ENCODE results near the gene ANKRD12. TPM values are rescaled to one million over a fixed set of nuclear protein-coding genes. Genes with fewer than 3 reads are reported as not detected.

The ANKRD12 gene
- total RNA-seq, 2 experiments from 2014 or later, result 57.5 to 96.0 TPM

GRCh38 chr18:9178557-9178956 lies 42.0 kb downstream of the ANKRD12 start:
- POLR2A ChIA-PET, result no interaction called here
- no peak overlapping the region for H3K4me3 Mint-ChIP-seq
- intact Hi-C loops (cut with DNase I, micrococcal nuclease), result no loop called here
- peaks cover 68% of the 10 kb centered on the region for H3K4me1 Mint-ChIP-seq
- H3K36me3 Mint-ChIP-seq (ENCODE audit: low read depth), result peaks cover 34% of the 10 kb centered on the region
- no peaks in the 10 kb centered on the region for H3K9me3 Mint-ChIP-seq (ENCODE audit: low read depth)
- DNase-seq, result no peak
- no peak overlapping the region for H3K27ac Mint-ChIP-seq
- H3K27me3 Mint-ChIP-seq, result no peaks in the 10 kb centered on the region
- no peak for ATAC-seq
- CTCF ChIA-PET, result no interaction called here

DNA sequence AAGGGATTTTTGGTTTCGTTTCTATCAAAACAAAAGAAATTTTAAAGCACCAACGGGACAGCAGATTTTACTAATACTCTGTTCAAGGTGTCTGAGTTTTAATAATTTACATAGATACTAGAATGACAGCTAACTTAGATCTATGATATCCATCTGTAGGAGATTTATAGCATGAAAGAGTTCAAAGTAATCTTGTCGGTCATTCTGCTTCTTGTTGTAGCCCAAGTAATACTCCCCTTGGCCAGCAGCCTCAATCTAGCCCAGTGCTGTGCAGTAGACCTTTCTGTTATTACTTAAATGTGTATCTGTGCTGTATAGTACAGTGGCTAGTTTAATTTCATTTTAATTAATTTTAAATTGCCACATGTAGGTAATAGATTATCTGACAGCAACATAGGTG lies 44.7 kb downstream of the ANKRD12 start:
- POLR2A ChIA-PET, result no interaction called here
- no peaks in the 10 kb centered on the region for H3K9me3 Mint-ChIP-seq (ENCODE audit: low read depth)
- peak overlapping the region; percentile 27 for H3K27ac Mint-ChIP-seq
- peaks cover 43% of the 10 kb centered on the region for H3K36me3 Mint-ChIP-seq (ENCODE audit: low read depth)
- ATAC-seq, result no peak
- no peaks in the 10 kb centered on the region for H3K27me3 Mint-ChIP-seq
- peaks cover 67% of the 10 kb centered on the region for H3K4me1 Mint-ChIP-seq
- no peak overlapping the region for H3K4me3 Mint-ChIP-seq
- CTCF ChIA-PET, result interaction anchor here (1.0 to 1.4 kb wide), 3 partner anchors 21 to 91 kb away, joined by 3 to 4 read pairs (median 3); no protein-coding TSS in a partner anchor
- no peak for DNase-seq
- intact Hi-C loops (cut with DNase I, micrococcal nuclease), result no loop called here

DNA sequence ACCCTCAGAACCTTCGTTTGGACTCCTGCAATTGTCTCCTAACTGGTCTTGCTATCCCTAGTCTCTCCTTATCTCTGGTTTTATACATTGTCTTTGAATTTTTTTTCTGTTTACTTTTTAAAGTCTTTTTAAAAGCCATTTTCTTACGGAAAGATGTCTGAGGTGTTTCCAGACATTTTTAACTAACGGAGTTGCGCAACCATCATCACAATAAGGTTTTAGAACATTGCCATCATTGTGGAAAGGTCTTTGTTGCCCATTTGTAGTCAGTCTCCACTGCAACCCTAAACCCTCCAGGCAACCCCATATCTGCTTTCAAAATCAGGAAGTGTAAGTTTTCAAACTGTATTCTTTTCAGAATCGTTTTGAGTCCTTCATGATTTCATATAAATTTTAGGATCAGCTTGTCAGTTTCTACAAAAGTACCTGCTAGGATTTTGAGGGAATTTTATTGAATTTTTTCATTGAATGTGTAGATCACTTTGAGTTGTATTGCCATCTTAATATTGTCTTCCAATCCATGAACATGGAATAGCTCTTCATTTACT lies 46.3 kb downstream of the ANKRD12 start:
- no peak overlapping the region for H3K27ac Mint-ChIP-seq
- H3K9me3 Mint-ChIP-seq (ENCODE audit: low read depth), result no peaks in the 10 kb centered on the region
- no peak overlapping the region for H3K4me3 Mint-ChIP-seq
- H3K27me3 Mint-ChIP-seq, result no peaks in the 10 kb centered on the region
- ATAC-seq (no peak), DNase-seq (no peak)
- H3K4me1 Mint-ChIP-seq, result peaks cover 56% of the 10 kb centered on the region
- intact Hi-C loops (cut with DNase I, micrococcal nuclease), result no loop called here
- ChIA-PET POLR2A (no interaction called here), CTCF (no interaction called here)
- H3K36me3 Mint-ChIP-seq (ENCODE audit: low read depth), result peaks cover 43% of the 10 kb centered on the region

GRCh38 chr18:9184998-9185613 lies 48.5 kb downstream of the ANKRD12 start:
- no peaks in the 10 kb centered on the region for H3K9me3 Mint-ChIP-seq (ENCODE audit: low read depth)
- H3K4me3 Mint-ChIP-seq, result peak overlapping the region; percentile 40
- CTCF ChIA-PET, result interaction anchor here (1.4 kb wide), 1 partner anchor 24 kb away, joined by 5 read pairs; no protein-coding TSS in a partner anchor
- H3K27ac Mint-ChIP-seq, result peak overlapping the region; percentile 63
- DNase-seq (peak; percentile 25), ATAC-seq (peak; percentile 81)
- H3K36me3 Mint-ChIP-seq (ENCODE audit: low read depth), result peaks cover 55% of the 10 kb centered on the region
- POLR2A ChIA-PET, result no interaction called here
- intact Hi-C loops (cut with DNase I, micrococcal nuclease), result no loop called here
- H3K27me3 Mint-ChIP-seq, result no peaks in the 10 kb centered on the region
- peaks cover 48% of the 10 kb centered on the region for H3K4me1 Mint-ChIP-seq

DNA sequence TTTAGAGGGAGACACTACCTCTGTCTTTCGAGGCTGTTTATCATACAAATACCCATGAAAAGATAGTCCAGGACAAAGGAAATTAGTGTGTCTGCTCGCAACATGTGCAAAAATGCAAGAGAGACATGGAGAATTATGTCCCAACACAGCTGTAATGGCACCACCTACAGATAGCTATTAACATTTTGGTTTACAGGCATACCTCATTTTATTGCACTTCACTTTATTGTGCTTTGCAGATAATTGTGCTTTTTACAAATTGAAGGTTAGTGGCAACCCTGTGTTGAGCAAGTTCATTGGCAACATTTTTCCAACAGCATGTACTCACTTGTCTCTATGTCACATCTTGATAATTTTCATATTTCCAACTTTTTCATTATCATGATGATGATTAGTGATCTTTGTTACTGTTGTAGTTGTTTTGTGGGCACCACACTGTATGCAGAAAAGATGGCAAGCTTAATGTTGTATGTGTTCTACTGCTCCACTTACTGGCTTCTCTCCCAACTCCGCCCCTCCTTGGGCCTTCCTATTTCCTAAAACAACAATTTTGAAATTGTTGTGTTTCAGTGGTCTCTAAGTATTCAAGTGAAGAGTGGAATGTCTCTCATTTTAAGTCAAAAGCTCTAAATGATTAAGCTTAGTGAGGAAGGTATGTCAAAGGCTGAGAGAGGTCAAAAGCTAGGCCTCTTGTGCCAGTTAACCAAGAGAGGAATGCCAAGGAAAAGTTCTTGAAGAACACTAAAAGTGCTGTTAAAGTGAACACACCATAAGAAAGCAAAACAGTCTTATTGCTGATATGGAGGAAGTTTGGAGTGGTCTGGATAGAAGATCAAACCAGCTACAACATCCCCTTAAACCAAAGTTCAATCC lies 52.0 kb downstream of the ANKRD12 start:
- ATAC-seq (no peak), DNase-seq (no peak)
- peaks cover 42% of the 10 kb centered on the region for H3K4me1 Mint-ChIP-seq
- intact Hi-C loops (cut with DNase I, micrococcal nuclease), result no loop called here
- ChIA-PET POLR2A (interaction anchor here (0.5 kb wide), 1 partner anchor 100 kb away, joined by 4 read pairs; no protein-coding TSS in a partner anchor), CTCF (interaction anchor here (0.7 to 2.2 kb wide), 9 partner anchors 9 to 145 kb away, joined by 3 to 5 read pairs (median 3); no protein-coding TSS in a partner anchor)
- no peaks in the 10 kb centered on the region for H3K27me3 Mint-ChIP-seq
- peaks cover 50% of the 10 kb centered on the region for H3K36me3 Mint-ChIP-seq (ENCODE audit: low read depth)
- H3K4me3 Mint-ChIP-seq, result no peak overlapping the region
- H3K27ac Mint-ChIP-seq, result no peak overlapping the region
- H3K9me3 Mint-ChIP-seq (ENCODE audit: low read depth), result no peaks in the 10 kb centered on the region

DNA sequence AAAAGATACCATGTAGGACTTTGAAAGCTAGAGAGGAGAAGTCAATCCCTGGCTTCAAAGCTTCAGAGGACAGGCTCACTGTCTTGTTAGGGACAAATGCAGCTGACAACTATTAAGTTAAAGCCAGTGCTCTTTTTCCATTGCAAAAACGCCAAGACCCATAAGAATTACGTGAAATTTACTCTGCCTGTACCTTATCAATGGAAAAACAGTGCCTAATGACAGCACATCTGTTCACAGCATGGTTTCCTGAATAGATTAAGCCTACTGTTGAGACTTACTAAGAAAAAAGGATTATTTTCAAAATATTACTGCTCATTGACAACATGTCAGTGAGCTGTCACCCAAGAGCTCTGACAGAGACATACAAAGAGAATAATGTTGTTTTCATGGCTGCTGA lies 52.9 kb downstream of the ANKRD12 start:
- H3K4me1 Mint-ChIP-seq, result peaks cover 38% of the 10 kb centered on the region
- peaks cover 50% of the 10 kb centered on the region for H3K36me3 Mint-ChIP-seq (ENCODE audit: low read depth)
- ChIA-PET CTCF (interaction anchor here (0.6 to 2.2 kb wide), 7 partner anchors 10 to 144 kb away, joined by 3 to 5 read pairs (median 3); no protein-coding TSS in a partner anchor), POLR2A (no interaction called here)
- no peak for ATAC-seq
- no peak overlapping the region for H3K4me3 Mint-ChIP-seq
- no peak for DNase-seq
- H3K9me3 Mint-ChIP-seq (ENCODE audit: low read depth), result no peaks in the 10 kb centered on the region
- H3K27ac Mint-ChIP-seq, result no peak overlapping the region
- intact Hi-C loops (cut with DNase I, micrococcal nuclease), result no loop called here
- H3K27me3 Mint-ChIP-seq, result no peaks in the 10 kb centered on the region

GRCh38 chr18:9191658-9192256 lies 55.2 kb downstream of the ANKRD12 start:
- Mint-ChIP-seq H3K36me3 (ENCODE audit: low read depth) (peaks cover 51% of the 10 kb centered on the region), H3K27ac (peak overlapping the region; percentile 17), H3K27me3 (no peaks in the 10 kb centered on the region), H3K4me1 (peaks cover 26% of the 10 kb centered on the region), H3K9me3 (ENCODE audit: low read depth) (no peaks in the 10 kb centered on the region), H3K4me3 (no peak overlapping the region)
- CTCF ChIA-PET, result interaction anchor here (1.5 kb wide), 1 partner anchor 42 kb away, joined by 3 read pairs; no protein-coding TSS in a partner anchor
- POLR2A ChIA-PET, result no interaction called here
- intact Hi-C loops (cut with DNase I, micrococcal nuclease), result no loop called here
- ATAC-seq (no peak), DNase-seq (no peak)

DNA sequence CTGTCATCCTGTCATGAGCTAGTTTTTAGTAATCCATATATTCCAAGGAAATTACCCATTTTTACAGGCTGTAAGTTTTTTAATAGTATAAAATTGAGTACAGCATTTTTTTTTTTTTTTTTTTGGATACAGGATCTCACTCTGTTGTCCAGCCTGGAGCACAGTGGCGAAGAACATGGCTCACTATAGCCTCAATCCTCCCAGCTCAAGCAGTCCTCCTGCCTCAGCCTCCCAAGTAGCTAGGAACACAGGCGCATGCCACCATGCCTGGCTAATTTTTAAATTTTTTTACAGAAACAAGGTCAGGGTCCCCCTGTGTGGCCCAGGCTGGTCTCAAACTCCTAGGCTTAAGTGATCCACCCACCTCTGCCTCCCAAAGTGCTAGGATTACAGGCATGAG lies 56.5 kb downstream of the ANKRD12 start:
- ChIA-PET CTCF (interaction anchor here (1.0 to 1.5 kb wide), 3 partner anchors 16 to 43 kb away, joined by 3 to 4 read pairs (median 3); no protein-coding TSS in a partner anchor), POLR2A (interaction anchor here (0.7 kb wide), 1 partner anchor 141 kb away, joined by 9 read pairs; no protein-coding TSS in a partner anchor)
- H3K4me3 Mint-ChIP-seq, result no peak overlapping the region
- no peaks in the 10 kb centered on the region for H3K27me3 Mint-ChIP-seq
- ATAC-seq (no peak), DNase-seq (no peak)
- peaks cover 26% of the 10 kb centered on the region for H3K4me1 Mint-ChIP-seq
- intact Hi-C loops (cut with DNase I, micrococcal nuclease), result no loop called here
- peaks cover 51% of the 10 kb centered on the region for H3K36me3 Mint-ChIP-seq (ENCODE audit: low read depth)
- H3K9me3 Mint-ChIP-seq (ENCODE audit: low read depth), result no peaks in the 10 kb centered on the region
- H3K27ac Mint-ChIP-seq, result no peak overlapping the region

GRCh38 chr18:9196568-9196967 lies 60.0 kb downstream of the ANKRD12 start:
- Mint-ChIP-seq H3K36me3 (ENCODE audit: low read depth) (peaks cover 35% of the 10 kb centered on the region), H3K9me3 (ENCODE audit: low read depth) (no peaks in the 10 kb centered on the region), H3K4me1 (peaks cover 17% of the 10 kb centered on the region), H3K27me3 (no peaks in the 10 kb centered on the region), H3K27ac (no peak overlapping the region), H3K4me3 (no peak overlapping the region)
- POLR2A ChIA-PET, result interaction anchor here (0.7 kb wide), 1 partner anchor 162 kb away, joined by 3 read pairs; no protein-coding TSS in a partner anchor
- CTCF ChIA-PET, result interaction anchor here (1.2 to 1.3 kb wide), 2 partner anchors 9 to 14 kb away, joined by 3 to 7 read pairs; no protein-coding TSS in a partner anchor
- intact Hi-C loops (cut with DNase I, micrococcal nuclease), result no loop called here
- ATAC-seq (no peak), DNase-seq (no peak)

GRCh38 chr18:9199681-9200080 lies 63.1 kb downstream of the ANKRD12 start:
- Mint-ChIP-seq H3K27ac (no peak overlapping the region), H3K4me3 (no peak overlapping the region), H3K27me3 (no peaks in the 10 kb centered on the region), H3K4me1 (peaks cover 2% of the 10 kb centered on the region), H3K36me3 (ENCODE audit: low read depth) (peaks cover 20% of the 10 kb centered on the region), H3K9me3 (ENCODE audit: low read depth) (no peaks in the 10 kb centered on the region)
- intact Hi-C loops (cut with DNase I, micrococcal nuclease), result no loop called here
- POLR2A ChIA-PET, result no interaction called here
- CTCF ChIA-PET, result no interaction called here
- DNase-seq (no peak), ATAC-seq (no peak)

GRCh38 chr18:9201224-9201623 lies 64.6 kb downstream of the ANKRD12 start:
- DNase-seq (no peak), ATAC-seq (no peak)
- Mint-ChIP-seq H3K27ac (no peak overlapping the region), H3K36me3 (ENCODE audit: low read depth) (peaks cover 7% of the 10 kb centered on the region), H3K9me3 (ENCODE audit: low read depth) (no peaks in the 10 kb centered on the region), H3K27me3 (no peaks in the 10 kb centered on the region), H3K4me1 (no peaks in the 10 kb centered on the region), H3K4me3 (no peak overlapping the region)
- CTCF ChIA-PET, result interaction anchor here (1.5 kb wide), 1 partner anchor 13 kb away, joined by 3 read pairs; no protein-coding TSS in a partner anchor
- intact Hi-C loops (cut with DNase I, micrococcal nuclease), result no loop called here
- POLR2A ChIA-PET, result no interaction called here
